ENCODE measurements around the gene CCDC50.

- TF ChIP-seq CTCF (IDR thresholded peaks at IDR 0.05) (no peak), POLR2A (IDR thresholded peaks at IDR 0.05) (no peak), POLR2AphosphoS5 (IDR thresholded peaks at IDR 0.05) (no peak)
Measured at GRCh38 chr3:191387441-191388077, 58.4 kb downstream of the CCDC50 start.
